NCI-H446 (cell line): ENCODE measurements around the gene BUD31.
"Not testable (repeated sequence)": the region's sequence is repeated elsewhere in the genome, so short reads cannot be mapped to it uniquely, and the experiment has no call there.

Source experiments
- DNase-seq, 2 experiments: peaks; one replicate each; lab custom pipeline; 2025; lab: John Stamatoyannopoulos, UW

Gene BUD31

DNA sequence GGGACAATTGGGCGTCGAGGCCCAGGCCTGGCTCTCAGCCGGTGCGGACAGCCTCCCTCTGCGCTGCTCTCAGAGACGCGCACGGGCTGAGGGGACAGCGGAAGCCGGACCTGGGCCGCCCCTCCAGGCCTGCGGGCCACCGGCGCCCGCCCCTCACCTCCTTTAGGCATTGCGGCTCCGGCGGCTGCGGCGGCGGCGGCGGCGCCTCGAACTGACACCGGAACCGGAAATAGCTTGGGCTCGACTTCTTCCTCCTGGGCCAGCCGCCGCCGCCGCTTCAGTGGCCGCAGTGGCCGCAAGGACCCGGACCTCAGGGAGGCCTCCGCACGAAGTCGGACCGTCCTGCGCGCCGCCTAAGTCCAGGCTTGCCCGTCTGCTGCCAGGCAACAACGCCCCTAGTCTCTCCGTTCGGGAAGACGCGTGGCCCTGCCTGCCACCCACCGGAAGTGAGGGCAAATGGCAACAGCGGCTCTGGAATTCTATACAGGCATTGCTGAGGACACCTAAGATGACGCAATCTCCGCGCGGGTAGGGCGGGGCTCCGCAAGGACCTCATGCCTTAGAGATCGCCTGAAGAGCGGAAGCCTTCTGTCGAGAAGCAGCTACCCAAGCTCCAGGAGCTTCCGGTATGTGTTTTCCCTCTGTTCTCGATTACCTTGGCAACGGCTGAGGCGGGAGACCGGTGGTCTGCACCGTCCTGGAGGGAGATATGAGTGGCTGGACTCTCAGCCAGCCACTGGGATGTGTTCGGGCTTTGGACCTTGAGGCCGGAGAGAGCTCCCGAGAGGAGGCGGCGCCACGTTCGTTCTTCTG, at the start of gene BUD31, which contains the start of gene PDAP1:
Gene BUD31 (plus strand): TSS at position 591 of the 813 bp plus-strand sequence. CDS start 2,124 bp downstream, outside the sequence.
Gene PDAP1 (minus strand): TSS at position 219 of the 813 bp plus-strand sequence. CDS start 49 bp downstream, at position 170.
- peak; percentile 45 to 91 for DNase-seq

DNA sequence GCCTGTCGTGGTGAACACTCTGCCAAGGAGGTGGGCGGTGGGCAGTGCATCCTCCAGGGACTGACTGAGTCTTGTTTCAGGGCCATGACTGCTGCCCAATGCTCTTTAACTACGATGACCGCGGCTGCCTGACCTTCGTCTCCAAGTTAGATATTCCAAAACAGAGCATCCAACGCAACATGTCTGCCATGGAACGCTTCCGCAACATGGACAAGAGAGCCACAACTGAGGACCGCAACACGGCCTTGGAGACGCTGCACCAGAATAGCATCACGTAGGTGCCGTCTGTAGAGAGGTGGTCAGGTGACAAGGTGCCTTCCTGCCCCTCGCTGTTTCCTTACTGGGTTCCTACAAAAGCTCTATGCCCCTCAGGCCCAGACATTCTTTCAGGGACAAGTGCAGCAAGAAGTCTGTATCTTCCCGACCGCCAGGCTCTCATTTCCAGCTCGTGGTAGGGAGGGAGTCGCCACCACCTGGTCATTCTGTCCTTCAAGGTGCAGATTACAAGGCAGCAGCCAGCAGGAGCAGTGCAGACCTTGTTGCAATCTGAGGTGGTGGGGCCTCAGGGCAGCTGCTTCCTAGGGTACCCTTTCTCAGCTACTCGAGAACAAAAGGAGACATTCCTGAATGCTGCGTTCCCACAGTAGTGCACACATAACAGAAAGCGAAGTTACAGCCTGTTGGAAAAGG, 49.2 kb upstream of the BUD31 start:
- DNase-seq: no peak

DNA sequence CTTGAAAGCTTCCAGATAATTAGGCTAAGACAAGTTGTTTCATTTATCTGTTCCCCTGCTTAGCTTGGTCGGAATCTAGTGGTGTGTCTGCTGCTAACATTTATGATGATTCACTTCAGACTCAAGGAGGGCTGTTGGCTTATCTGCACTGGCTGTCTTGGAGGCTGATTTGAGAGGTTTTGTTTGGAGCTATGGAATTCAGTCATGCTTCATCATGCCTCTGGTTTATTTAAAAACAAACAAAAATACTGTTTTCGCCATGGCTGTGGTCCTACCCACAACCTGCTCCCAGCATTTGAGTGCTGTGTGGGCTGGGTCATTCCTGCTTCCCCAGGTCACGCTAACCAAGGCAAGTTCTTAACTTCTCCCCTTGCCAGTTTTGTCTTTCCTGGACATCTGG, 46.0 kb upstream of the BUD31 start:
- DNase-seq: no peak

DNA sequence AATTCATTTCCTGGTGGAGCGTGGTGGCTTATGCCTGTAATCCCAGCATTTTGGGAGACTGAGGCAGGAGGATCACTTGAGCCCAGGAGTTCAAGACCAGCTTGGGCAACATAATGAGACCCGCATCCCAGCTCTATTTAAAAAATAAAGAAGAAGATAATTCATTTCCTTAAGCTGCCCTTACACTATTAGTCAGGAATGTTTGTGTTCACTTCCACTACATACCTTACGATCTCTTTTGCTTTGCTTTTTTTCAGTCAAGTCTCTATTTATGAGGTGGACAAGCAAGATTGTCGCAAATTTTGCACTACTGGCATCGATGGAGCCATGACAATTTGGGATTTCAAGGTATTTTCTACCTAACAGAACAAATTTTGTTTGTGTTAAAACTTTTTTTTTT, 45.5 kb upstream of the BUD31 start:
- DNase-seq: no peak

DNA sequence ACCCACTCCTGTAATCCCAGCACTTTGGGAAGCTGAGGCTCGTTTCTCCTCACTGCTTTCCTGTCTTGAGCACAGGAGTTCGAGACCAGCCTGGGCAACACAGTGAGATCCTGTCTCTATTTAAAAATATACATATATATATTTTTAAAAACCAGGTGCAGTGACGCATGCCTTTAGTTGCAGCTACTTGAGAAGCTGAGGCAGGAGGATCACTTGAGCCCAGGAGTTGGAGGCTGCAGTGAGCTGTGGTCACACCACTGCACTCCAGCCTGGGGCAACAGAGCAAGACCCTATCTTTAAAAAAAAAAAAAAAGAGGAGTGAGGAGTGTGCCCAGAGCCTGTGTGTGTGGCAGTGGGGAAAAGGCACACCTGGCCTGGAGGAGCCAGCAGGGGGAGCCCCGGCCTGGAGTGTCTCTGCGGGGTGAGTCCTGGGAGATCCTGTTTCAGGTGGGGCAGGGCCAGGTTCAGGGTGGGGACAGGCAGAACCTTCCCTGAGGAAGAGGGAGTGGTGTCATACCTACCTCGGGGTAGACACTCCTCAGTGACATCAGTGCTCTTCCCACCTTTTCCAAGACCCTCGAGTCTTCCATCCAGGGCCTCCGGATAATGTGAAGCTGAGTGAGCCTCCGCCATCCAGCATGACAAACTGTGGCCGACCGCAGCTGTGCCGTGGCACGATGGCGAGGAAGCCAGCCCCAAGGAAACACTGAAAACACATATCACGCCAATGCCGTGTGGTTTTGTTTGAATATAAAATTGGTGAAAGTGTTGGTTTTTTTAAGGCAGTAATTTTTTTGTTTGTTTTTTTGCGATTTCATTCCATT, 43.2 kb upstream of the BUD31 start:
- DNase-seq: no peak

DNA sequence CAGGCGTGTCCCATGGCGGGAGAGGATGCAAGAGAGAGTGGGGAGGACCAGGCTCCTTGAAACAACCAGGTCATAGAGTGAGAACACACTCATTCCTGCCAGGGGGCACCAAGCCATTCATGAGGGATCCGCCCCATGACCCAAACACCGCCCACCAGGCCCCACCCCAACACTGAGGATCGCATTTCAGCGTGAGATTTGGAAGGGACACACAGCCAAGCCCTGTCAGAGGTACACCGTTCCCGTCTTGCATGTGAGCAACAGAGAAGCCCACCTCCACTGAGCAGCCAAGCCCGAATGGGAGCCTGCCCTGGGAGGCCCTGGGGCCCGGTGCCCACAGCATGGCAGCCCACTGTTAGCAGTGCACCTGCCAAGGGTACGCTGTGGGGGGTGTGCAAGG, 42.1 kb upstream of the BUD31 start:
- DNase-seq: no peak

DNA sequence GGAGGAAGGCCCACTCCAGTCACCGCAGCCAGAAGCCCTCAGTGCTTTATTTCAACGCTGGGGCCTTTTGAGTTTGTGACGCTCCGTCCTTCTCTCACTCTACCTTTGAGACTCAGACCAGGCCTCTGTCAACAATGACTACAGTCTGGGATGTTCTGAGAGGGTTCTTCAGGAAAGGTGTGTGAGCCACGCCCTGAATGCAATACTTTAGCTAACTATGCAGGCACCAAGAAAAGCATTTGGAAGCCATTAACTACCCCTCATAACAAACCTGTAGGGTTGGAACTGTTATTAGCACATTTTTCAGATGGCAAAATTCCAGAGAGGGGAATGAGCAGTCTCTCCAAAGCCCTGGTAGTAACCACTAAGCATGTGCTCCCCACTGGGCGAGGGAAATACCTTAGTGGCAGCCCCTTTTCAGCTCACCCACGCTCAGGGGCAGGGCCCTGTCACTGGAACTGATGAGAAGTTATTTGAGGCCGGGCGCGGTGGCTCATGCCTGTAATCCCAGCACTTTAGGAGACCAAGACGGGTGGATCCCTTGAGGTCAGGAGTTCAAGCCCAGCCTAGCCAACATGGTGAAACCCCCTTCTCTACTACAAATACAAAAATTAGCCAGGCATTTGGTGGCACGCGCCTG, 39.9 kb upstream of the BUD31 start:
- DNase-seq: no peak

DNA sequence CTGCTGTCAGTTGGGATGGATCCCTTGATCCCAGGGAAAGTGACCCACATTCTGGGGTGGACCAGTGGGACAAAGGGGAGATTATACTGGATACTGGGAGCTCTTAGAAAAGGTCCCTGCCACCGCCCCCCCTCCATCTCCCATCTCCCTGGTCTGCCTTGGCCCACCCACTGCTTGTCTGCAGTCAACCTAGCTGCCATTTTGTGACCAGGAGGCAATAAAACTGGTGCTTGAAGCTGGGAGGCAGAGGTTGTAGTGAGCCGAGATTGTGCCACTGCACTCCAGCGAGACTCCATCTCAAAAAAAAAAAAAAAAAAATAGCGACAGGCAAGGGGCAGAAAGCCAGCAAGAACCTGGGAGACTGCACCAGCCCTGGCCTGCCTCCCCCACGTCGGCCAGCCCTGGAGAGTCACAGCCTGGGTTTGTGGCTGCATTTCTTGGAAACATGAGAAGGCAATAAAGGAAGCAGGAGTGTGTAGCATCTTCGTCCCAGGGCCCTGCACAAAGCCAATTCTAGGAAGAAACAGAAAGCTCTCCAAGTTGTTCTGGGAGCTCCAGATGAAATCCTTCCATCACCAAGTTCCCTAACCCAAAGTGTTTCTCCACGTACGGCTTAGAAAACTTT, 38.9 kb upstream of the BUD31 start:
- no peak for DNase-seq

DNA sequence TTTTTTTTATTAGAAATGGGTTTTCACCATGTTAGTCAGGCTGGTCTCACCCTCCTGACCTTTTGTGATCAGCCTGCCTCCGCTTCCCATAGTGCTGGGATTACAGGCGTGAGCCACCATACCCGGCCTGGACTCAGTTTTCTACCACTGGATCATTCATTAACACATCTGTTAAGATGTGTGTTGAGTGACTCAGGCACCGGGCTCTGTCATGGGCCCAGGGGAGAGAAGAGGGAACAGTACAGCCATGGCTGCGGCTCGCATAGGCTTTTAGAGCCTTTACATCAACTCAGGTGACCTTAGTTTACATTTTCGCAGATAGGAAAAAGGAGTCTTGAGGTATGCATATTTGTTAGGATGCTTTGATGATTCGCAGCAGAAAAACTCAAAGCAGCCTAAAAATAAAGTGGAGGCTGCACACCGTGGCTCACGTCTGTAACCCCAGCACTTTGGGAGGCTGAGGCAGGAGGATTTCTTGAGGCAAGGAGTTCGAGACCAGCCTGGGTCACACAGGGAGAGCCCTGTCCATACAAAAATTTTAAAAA, 37.3 kb upstream of the BUD31 start:
- DNase-seq: no peak

DNA sequence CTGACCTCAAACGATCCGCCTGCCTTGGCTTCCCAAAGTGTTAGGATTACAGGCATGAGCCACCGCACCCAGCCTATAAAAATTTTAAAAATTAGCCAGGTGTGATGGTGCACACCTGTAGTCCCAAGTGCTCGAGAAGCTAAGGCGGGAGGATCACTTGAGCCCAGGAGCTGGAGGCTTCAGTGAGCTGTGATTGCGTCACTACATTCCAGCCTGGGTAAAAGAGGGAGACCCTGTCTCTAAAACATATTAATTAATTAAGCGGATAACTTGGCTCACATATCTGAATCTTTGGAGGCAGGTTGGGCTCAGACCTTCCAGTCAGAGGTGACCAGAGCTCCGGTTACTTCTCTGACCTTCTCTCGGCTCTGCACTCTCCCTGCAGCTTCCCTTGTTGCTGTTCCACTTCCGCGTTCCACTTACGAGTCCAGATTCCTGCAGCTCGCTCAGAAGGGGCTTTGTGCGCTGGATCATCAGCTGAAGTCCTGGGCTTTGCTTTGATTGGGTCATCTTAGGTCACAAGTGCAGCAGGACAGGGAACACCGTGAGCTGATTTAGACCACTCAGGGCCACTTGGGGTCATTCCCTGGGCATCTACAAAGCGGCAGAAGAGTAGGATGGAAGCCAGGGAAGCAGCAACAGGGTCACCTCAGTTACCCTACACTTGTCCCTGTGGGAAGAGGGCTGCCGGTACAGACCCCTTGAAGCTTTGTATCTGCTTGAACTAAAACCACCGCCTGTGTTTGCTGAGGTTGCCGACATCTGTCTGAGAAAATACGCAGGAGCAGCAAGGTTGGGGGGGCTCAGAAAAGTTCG, 36.3 kb upstream of the BUD31 start:
- DNase-seq: no peak

DNA sequence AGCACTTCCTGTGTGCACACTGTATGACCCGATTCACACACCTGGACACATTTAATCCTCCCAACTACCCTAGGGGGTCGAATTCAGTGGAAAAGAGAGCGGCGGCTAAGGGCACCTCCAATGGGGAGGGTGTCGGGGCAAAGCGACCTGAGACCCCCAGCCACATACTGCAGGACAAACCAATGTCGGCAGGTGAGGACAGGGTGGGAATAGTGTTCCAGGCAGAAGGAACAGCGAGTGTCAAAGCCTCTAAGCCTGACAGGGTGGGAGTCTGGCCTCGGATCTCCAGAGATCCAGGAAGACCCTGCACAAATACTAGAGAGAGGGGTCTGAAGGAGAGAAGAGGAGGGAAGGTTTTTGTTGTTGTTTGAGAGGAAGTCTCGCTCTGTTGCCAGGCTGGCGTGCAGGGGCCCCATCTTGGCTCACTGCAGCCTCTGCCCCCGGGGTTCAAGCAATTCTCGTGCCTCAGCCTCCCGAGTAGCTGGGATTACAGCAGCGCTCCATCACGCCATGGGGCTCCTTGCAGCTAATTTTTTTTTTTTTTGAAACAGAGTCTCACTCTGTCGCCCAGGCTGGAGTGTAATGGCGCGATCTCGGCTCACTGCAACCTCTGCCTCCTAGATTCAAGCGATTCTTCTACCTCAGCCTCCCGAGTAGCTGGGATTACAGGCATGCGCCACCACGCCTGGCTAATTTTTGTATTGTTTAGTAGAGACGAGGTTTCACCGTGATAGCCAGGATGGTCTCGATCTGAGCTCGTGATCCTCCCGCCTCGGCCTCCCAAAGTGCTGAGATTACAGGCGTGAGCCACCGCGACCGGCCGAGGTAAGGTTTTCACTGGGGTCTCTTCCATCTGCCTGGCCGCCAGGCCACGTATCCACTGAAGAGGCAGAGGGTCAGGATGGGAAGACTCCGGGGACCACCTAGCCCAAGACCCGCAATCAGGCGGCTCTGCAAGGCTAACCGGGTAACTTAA, 35.4 kb upstream of the BUD31 start:
- DNase-seq: no peak

DNA sequence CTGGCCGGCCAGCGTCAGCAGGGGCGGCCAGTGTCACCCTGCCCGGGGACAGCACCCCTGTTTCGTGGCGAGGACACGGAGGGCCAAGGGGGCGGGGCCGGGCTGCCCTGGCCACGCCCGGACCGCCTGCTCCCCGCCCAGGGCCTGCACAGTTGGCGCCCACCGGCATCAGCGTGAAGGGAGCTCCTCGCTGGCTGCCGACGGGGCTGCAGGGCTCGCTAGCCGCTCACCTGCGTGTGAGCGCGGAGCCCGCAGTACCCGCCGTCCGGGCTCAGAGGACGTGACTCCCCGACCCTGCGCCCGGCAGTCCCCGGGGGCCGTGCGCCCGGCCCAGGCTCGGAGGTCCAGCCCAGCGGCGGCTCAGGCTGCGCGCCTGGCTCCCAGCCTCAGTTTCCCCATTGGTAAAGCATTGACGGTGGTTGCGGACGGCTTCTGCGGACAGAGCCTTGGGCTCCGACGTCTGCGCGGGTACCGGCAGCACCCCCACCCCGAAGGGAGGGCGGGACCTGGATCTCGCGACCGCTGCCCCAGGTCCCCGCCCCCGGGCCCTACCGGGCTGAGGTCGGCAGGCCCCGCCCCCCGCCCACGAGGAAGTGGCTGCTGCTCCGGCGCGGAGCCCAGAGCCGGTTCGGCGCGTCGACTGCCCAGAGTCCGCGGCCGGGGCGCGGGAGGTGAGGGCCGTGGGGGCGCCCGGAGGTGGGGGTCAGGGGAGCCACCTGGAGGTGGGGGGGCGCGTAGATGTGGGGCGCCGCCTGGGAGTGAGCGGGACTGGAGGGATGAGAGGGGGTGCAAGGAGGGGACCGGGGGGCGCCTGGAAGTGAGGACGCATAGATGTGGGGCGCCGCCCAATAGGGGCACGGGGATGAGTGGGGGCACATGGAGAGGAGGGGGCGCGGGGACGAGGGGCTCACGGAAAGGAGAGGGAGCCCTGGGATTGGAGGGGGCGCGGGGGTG, 34.4 kb upstream of the BUD31 start, which contains the start of gene ARPC1B:
Gene ARPC1B (plus strand): TSS at position 620 of the 954 bp plus-strand sequence. CDS start 10,985 bp downstream, outside the sequence.
- peak in 1 of 2 experiments; percentile 28 for DNase-seq

DNA sequence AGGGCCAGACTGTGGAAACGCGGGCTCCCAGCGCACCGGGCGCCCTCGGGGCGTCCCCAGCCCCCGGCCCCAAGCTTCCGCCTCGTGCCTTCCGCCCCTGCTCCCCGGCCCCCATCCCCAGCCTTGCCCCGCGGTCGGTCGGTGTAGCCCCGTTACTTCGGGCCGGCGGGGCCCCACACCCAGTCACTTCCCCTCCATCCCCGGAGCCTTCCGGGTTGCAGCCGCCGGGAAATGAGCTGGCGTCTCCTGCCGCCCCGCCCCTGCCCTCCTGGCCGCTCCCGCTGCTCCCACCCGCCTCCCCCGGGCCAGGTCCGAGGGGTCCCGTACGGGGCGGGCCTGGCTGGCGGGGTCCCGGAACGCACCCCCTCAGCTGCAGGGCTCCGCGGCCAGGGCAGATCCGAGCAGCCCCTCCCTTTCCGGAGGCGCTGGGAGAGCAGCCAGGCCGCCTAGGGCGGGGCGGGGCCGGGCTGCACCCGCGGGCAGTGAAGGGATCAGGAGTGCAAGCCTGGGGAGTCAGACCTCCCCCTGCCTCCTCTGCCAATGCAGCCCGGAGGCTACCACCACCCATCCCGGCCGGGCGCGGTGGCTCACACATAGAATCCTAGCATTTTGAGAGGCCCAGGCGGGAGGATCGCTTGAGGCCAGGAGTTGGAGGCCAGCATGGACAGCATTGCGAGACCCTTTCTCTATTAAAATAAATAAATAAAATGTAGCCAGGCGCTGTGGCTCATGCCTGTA, 33.5 kb upstream of the BUD31 start:
- peak in 1 of 2 experiments; percentile 40 for DNase-seq

DNA sequence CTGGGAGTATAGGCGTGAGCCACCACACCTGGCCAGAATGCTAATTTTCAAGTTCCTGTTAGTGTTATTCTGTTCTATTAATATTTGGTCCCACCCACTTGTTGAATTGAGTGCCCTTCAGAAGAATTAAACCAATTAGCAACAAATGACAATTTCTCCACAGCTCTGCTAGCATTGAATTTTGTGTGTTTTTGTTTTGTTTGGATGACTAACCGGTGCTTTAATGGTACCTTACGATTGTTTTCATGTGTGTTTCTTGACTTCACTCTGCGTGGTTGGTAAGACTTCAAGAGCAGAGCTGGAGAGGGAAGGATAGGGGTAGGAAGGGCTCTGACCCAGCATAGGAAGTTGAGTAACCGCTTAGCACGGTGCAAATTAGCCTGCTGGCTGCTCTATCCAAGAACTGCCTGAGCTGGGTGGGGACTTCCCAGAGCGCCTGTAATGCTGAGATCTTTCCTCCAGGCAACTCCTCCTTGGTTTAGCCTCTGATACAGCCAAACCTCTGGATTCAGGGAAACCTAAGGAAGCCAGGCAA, 29.7 kb upstream of the BUD31 start:
- no peak for DNase-seq

DNA sequence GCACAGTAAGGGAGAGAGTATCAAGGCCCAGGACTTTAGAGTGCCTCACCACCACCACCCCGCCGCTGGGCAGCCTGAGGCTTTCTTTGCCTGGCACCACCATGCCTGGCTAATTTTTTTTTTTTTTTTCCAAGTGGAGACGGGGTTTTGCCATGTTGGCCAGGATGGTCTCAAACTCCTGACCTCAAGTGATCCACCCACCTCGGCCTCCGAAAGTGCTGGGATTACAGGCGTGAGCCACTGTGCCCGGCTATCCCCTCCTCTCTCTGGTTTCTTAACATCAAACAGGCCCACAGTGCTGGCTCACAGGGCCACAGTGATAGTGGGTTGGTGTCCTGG, 29.1 kb upstream of the BUD31 start:
- DNase-seq: not testable (repeated sequence)

DNA sequence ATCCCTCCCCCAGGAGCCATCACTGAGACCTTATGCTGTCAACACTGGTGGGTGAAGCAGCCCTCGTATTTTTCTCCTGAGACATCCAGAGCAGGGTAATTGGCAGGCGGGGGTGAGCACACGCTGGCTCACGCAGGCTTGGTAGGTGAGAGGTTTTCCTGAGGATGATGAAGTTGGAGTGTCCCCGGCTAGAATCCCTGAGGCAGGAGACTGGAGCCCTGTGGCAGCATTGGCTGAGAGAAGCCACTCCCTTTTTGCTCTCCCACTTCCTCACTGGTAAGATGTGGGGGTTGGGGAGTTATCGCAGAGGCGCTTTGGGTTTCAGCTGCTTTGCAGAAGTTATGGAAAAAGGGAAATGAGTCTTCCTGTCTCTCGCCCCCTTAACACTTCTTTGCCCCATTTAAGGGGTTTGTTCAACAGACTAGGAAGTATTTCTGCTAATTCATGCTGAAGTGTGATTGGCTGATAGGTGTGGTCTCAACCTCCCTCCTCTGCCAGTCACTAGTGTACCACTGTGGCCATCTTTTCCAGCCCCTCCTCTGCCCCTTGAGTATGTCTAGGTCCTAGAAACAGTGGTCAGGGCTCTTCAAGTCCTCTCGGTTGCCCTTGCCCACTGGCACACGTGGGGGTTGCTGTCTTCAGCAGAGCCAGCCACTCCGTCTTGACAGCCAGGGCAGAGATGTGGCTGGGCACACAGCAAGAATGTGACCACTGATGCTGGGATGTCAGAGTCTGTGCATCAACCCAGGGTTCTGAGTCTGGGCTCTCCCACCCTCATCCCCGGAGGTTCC, 28.5 kb upstream of the BUD31 start:
- DNase-seq: no peak
